ENCODE measurements around the gene CAST.

The CAST gene

GRCh38 chr5:96818125-96818788, 156.1 kb downstream of the CAST start:
- no peak for DNase-seq (ENCODE audit: low read depth in 2 of 2)

GRCh38 chr5:96819806-96820205, 157.6 kb downstream of the CAST start:
- no peak for DNase-seq (ENCODE audit: low read depth in 2 of 2)

- no peak for DNase-seq (ENCODE audit: low read depth in 2 of 2)
Measured at GRCh38 chr5:96821260-96821916, 159.2 kb downstream of the CAST start.

GRCh38 chr5:96822686-96823459, 160.7 kb downstream of the CAST start:
- no peak for DNase-seq (ENCODE audit: low read depth in 2 of 2)

- no peak for DNase-seq (ENCODE audit: low read depth in 2 of 2)
Measured at GRCh38 chr5:96823900-96824380, 161.8 kb downstream of the CAST start.
